GM12878 (cell line): ENCODE results near the gene SCRG1. TPM values are rescaled to one million over a fixed set of nuclear protein-coding genes. Genes with fewer than 3 reads are reported as not detected.
A peak's percentile ranks its signal among the peaks of the same experiment; 100 is the strongest.

Source experiments
- ATAC-seq: fragments of 200-7000 bp; cut with Tn5 transposase; 3 replicates; pipeline ENCODE4 v1.9.1; 2020; ENCODE audit warnings: mild to moderate bottlenecking, moderate library complexity
- BruUV-seq: library from RNA; stranded (reverse); fragments of 400-500 nt; replicated peaks from 2 replicates; lab custom pipeline; 2021; lab: Mats Ljungman, UMichigan
- CTCF ChIA-PET: fragments of 300-600 bp; sonication (Branson Sonifier 250); formaldehyde crosslinking; extraction: SDS; loops from one replicate; lab custom pipeline; 2021; ENCODE audit warnings: inconsistent platforms; lab: Yijun Ruan, JAX
- POLR2A ChIA-PET: fragments of 350-600 bp; formaldehyde crosslinking; extraction: SDS; loops from one replicate; lab custom pipeline; 2021; ENCODE audit warnings: inconsistent platforms; lab: Charles Lee
- RAD21 ChIA-PET: fragments of 300-600 bp; sonication (Branson Sonifier 250); formaldehyde crosslinking; loops from one replicate; lab custom pipeline; 2023; ENCODE audit warnings: antibody characterized with exemption; ENCODE audit not compliant: unreplicated experiment; lab: Charles Lee
- SMC1A ChIA-PET: fragments of 300-600 bp; sonication (Branson Sonifier 250); formaldehyde crosslinking; loops from one replicate; lab custom pipeline; 2023; ENCODE audit not compliant: unreplicated experiment, uncharacterized antibody; lab: Charles Lee
- DNase-seq: peaks from one replicate; pipeline ENCODE4 v3.0.0-alpha.2; 2011; ENCODE audit warnings: low read depth, low spot score
- FAIRE-seq: peaks from 3 replicates; lab custom pipeline; 2011; peaks lifted over from hg19 to GRCh38; lab: Jason Lieb, UNC
- H2AFZ ChIP-seq: 2 replicates; pipeline ENCODE4 v1.6.0; 2011; ENCODE audit warnings: low read depth, low read length, control low read depth; ENCODE audit not compliant: control insufficient read depth
- H3K27ac ChIP-seq: 2 replicates; pipeline ENCODE4 v1.5.1; 2011; ENCODE audit warnings: control low read depth; ENCODE audit not compliant: control insufficient read depth, insufficient read depth
- H3K27me3 ChIP-seq, 2 experiments: replicated peaks in 1 of 2; 2 replicates each; pipeline versions ENCODE4 v1.6.0 to v1.6.1; 2011; ENCODE audit warnings: low read length in 1 of 2; ENCODE audit not compliant: control insufficient read depth in 2 of 2, insufficient read depth in 2 of 2
- H3K36me3 ChIP-seq, 2 experiments: 2 replicates each; pipeline ENCODE4 v1.5.1; 2011; ENCODE audit warnings: low read length in 1 of 2; ENCODE audit not compliant: control insufficient read depth in 2 of 2, insufficient read depth in 2 of 2
- H3K4me1 ChIP-seq: 2 replicates; pipeline ENCODE4 v1.6.1; 2011; ENCODE audit warnings: mild to moderate bottlenecking, low read length, moderate library complexity, mixed read lengths; ENCODE audit not compliant: control insufficient read depth, insufficient read depth
- H3K4me2 ChIP-seq: 2 replicates; pipeline ENCODE4 v1.6.0; 2011; ENCODE audit warnings: control low read depth; ENCODE audit not compliant: control insufficient read depth, insufficient read depth
- H3K4me3 ChIP-seq: fragments of 200-600 bp; sonication (generic); 2 replicates; pipeline ENCODE4 v1.5.1; 2016
- H3K79me2 ChIP-seq: 2 replicates; pipeline ENCODE4 v1.6.0; 2011; ENCODE audit warnings: low read length; ENCODE audit not compliant: control insufficient read depth, insufficient read depth
- H3K9ac ChIP-seq: 2 replicates; pipeline ENCODE4 v1.8.0; 2011; ENCODE audit warnings: low read length, control low read depth, mixed read lengths; ENCODE audit not compliant: control insufficient read depth, insufficient read depth
- H3K9me3 ChIP-seq: replicated peaks from 3 replicates; pipeline ENCODE4 v1.5.1; 2011; ENCODE audit warnings: mild to moderate bottlenecking, low read length; ENCODE audit not compliant: control insufficient read depth, insufficient read depth
- H4K20me1 ChIP-seq: 2 replicates; pipeline ENCODE4 v1.6.0; 2011; ENCODE audit not compliant: control insufficient read depth, insufficient read depth
- ATF2 ChIP-seq: IDR thresholded peaks from 2 replicates; pipeline ENCODE4 v1.6.1; 2012; ENCODE audit warnings: low read length, inconsistent platforms
- CHD2 ChIP-seq: IDR thresholded peaks from 2 replicates; pipeline ENCODE4 v1.6.1; 2011; ENCODE audit warnings: low read depth, low read length, improper control_type of control experiment, borderline replicate concordance
- MEF2A ChIP-seq: IDR thresholded peaks from 2 replicates; pipeline ENCODE4 v1.6.1; 2011; ENCODE audit warnings: low read depth, mild to moderate bottlenecking, low read length, moderate library complexity; ENCODE audit not compliant: insufficient read depth
- POU2F2 ChIP-seq: IDR thresholded peaks from 3 replicates; pipeline ENCODE4 v1.6.1; 2011; ENCODE audit warnings: low read depth, mild to moderate bottlenecking, low read length, borderline replicate concordance
- RBBP5 ChIP-seq: fragments of 200-600 bp; sonication (generic); conservative IDR thresholded peaks from 2 replicates; pipeline ENCODE4 v1.6.1; 2016
- SIX5 ChIP-seq: IDR thresholded peaks from 2 replicates; pipeline ENCODE4 v1.6.1; 2011; ENCODE audit warnings: mild to moderate bottlenecking, low read depth, low read length, moderate library complexity; ENCODE audit not compliant: severe bottlenecking
- SMAD1 ChIP-seq: fragments of 450-650 bp; IDR thresholded peaks from 2 replicates; pipeline ENCODE4 v1.6.1; 2018; ENCODE audit warnings: mild to moderate bottlenecking, low read depth; ENCODE audit not compliant: partially characterized antibody
- SPI1 ChIP-seq: IDR thresholded peaks from 2 replicates; pipeline ENCODE4 v1.6.1; 2011; ENCODE audit warnings: low read depth, mild to moderate bottlenecking, low read length, moderate library complexity, borderline replicate concordance; ENCODE audit not compliant: insufficient read depth
- STAT3 ChIP-seq: IDR thresholded peaks from 2 replicates; pipeline ENCODE4 v1.6.1; 2011; ENCODE audit warnings: low read depth, low read length, improper control_type of control experiment
- TAF1 ChIP-seq: IDR thresholded peaks from 2 replicates; pipeline ENCODE4 v1.6.1; 2011; ENCODE audit warnings: mild to moderate bottlenecking, low read depth, low read length, borderline replicate concordance
- TARDBP ChIP-seq: IDR thresholded peaks from 2 replicates; pipeline ENCODE4 v1.6.1; 2016; ENCODE audit warnings: borderline replicate concordance
- ZNF217 ChIP-seq: fragments of 450-650 bp; IDR thresholded peaks from 2 replicates; pipeline ENCODE4 v1.6.1; 2017; ENCODE audit warnings: antibody characterized with exemption, mild to moderate bottlenecking
- WGBS: methylation state at CpG from one replicate; pipeline ENCODE4 v1.1.6; 2016; ENCODE audit warnings: low lambda C conversion rate; ENCODE audit not compliant: insufficient replicate concordance, insufficient coverage; ENCODE audit errors: missing lambda C conversion rate; 5-methylcytosine and 5-hydroxymethylcytosine counted together
- in situ Hi-C: fragments of 300-500 bp; cut with MboI; formaldehyde crosslinking; loops from 9 replicates; pipeline ENCODE4 v1.14.3; 2018; ENCODE audit warnings: mixed read lengths
- intact Hi-C: fragments of 100-400 bp; cut with micrococcal nuclease; formaldehyde crosslinking; loops from one replicate; pipeline ENCODE4 v1.14.2; 2022; ENCODE audit not compliant: unreplicated experiment
- polyA plus RNA-seq, 11 experiments: library from polyadenylated mRNA; depleted of rRNA in 4 of 11; unstranded in 6 of 11; stranded (reverse) in 5 of 11; fragments of >200 nt; fragmentation: Nextera tagmentation in 4 of 11; fragmentation: Illumina TruSeq in 1 of 11; extraction: Ambion mirVana in 4 of 11; extraction: Trizol in 1 of 11; gene quantifications; 1 replicate in 1 of 11; 2 replicates in 10 of 11; pipeline versions ENCODE4 v1.2.1 to v1.2.3, GENCODE V29; 2011 to 2016; ENCODE audit warnings: inconsistent platforms in 2 of 11, missing spikeins in 2 of 11, low read depth in 1 of 11
- total RNA-seq, 4 experiments: library from RNA; depleted of rRNA in 3 of 4; stranded (reverse); fragments of >200 nt in 3 of 4; fragmentation: Illumina TruSeq in 1 of 4; extraction: Trizol in 1 of 4; gene quantifications; 2 replicates each; pipeline versions ENCODE4 v1.2.1 to v1.2.3, GENCODE V29; 2013 to 2021
- TF ChIP-seq, protein P1 (sequence below): IDR thresholded peaks from 2 replicates; pipeline ENCODE4 v1.6.1; 2012; ENCODE audit warnings: low read depth, low read length, improper control_type of control experiment
- TF ChIP-seq, protein P2 (sequence below): fragments of 450-650 bp; IDR thresholded peaks from 2 replicates; pipeline ENCODE4 v1.6.1; 2016; ENCODE audit warnings: mild to moderate bottlenecking

SCRG1 gene
- total and polyA plus RNA-seq, 10 of the 15 experiments (the other 5 are each of a cell fraction or from before 2014, with no cell fraction given), result 0.02 to 0.58 (median 0.54) TPM; not detected in 7

DNA sequence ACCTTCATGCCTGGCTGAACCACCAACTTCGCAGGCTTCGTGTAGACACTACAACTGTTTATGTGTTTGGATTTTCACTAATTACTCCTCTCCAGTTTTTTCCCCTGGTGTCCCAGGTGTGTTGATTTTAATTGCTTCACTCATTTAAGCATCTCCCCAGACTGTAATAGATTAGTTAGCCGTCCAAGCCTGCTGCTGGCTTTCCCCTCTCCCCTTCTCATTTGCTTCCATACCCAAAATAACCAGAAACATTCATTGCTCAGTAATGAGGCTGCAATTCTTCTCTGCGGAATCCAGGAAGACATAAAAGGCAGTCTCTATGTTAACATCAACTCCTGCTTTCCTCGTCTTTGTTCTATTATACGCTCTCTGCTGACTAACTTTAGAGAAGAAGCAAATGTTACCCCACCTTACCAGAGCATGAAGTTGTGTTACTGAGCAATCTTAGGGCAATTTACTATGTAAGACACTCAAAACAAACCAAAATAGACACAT is 37.9 kb upstream of the SCRG1 start:
- no peaks in the 10 kb centered on the region for H3K36me3 ChIP-seq
- FAIRE-seq (no peak), ATAC-seq (no peak), DNase-seq (no peak)
- BruUV-seq, result no TSS peak
- H3K27me3 ChIP-seq, result no peaks in the 10 kb centered on the region
- no peak overlapping the region for H3K9ac ChIP-seq
- POLR2A ChIA-PET, result no interaction called here
- H3K4me2 ChIP-seq, result no peak overlapping the region
- TF ChIP-seq CHD2, result no peak
- TF ChIP-seq SPI1, result no peak
- no peak for TF ChIP-seq TARDBP
- no peak for TF ChIP-seq RBBP5
- no peak for TF ChIP-seq STAT3
- no peak for TF ChIP-seq POU2F2
- TF ChIP-seq TAF1, result no peak
- no peak for TF ChIP-seq MEF2A
- RAD21 ChIA-PET, result no interaction called here
- no peak overlapping the region for H3K27ac ChIP-seq
- SMC1A ChIA-PET, result interaction anchor here (1.4 kb wide), 1 partner anchor 33 kb away, joined by 3 read pairs; no protein-coding TSS in a partner anchor
- WGBS, result 87% methylated on average over 6 of the region's 6 CpGs
- no peaks in the 10 kb centered on the region for H3K4me1 ChIP-seq
- no peaks in the 10 kb centered on the region for H4K20me1 ChIP-seq
- in situ Hi-C loops (no loop called here), intact Hi-C loops (no loop called here)
- no peaks in the 10 kb centered on the region for H3K9me3 ChIP-seq
- CTCF ChIA-PET, result no interaction called here
- no peak overlapping the region for H2AFZ ChIP-seq
- no peaks in the 10 kb centered on the region for H3K79me2 ChIP-seq
- H3K4me3 ChIP-seq, result no peak overlapping the region

DNA sequence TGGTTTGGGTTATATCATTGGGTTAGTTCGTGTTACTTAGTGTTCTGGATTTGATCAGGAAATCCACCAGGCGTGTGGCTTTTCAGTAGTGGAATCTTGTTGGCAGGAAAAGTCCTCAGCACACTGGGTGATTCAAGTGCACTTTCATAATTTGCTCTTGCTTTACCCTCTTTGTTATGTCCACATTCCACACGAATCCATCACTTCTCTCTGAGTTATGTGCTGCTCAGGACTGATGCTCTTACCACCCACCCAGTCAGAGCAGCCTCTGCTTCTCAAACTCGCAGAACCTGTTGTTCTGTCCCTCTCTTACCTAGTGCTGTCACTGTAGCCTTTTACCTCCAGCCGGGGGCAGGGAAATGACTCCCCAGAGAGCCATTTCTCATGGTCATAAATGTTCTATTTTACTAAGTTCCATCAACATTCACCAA is 37.2 kb upstream of the SCRG1 start:
- Histone ChIP-seq H3K27me3 (no peaks in the 10 kb centered on the region), H3K9ac (no peak overlapping the region), H3K4me3 (no peak overlapping the region), H4K20me1 (no peaks in the 10 kb centered on the region), H3K9me3 (no peaks in the 10 kb centered on the region), H3K36me3 (no peaks in the 10 kb centered on the region), H3K27ac (no peak overlapping the region), H3K79me2 (no peaks in the 10 kb centered on the region), H2AFZ (no peak overlapping the region), H3K4me1 (no peaks in the 10 kb centered on the region), H3K4me2 (no peak overlapping the region)
- ChIA-PET CTCF (no interaction called here), POLR2A (no interaction called here), RAD21 (no interaction called here), SMC1A (no interaction called here)
- FAIRE-seq (peak; percentile 49), ATAC-seq (no peak), DNase-seq (no peak)
- BruUV-seq, result no TSS peak
- intact Hi-C loops (no loop called here), in situ Hi-C loops (no loop called here)
- 77% methylated on average over 5 of the region's 5 CpGs for WGBS
- TF ChIP-seq SMAD1 (no peak), ZNF217 (no peak), SIX5 (no peak), ATF2 (no peak)
- TF ChIP-seq, protein P1, sequence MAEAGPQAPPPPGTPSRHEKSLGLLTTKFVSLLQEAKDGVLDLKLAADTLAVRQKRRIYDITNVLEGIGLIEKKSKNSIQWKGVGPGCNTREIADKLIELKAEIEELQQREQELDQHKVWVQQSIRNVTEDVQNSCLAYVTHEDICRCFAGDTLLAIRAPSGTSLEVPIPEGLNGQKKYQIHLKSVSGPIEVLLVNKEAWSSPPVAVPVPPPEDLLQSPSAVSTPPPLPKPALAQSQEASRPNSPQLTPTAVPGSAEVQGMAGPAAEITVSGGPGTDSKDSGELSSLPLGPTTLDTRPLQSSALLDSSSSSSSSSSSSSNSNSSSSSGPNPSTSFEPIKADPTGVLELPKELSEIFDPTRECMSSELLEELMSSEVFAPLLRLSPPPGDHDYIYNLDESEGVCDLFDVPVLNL, result no peak
- TF ChIP-seq, protein P2, sequence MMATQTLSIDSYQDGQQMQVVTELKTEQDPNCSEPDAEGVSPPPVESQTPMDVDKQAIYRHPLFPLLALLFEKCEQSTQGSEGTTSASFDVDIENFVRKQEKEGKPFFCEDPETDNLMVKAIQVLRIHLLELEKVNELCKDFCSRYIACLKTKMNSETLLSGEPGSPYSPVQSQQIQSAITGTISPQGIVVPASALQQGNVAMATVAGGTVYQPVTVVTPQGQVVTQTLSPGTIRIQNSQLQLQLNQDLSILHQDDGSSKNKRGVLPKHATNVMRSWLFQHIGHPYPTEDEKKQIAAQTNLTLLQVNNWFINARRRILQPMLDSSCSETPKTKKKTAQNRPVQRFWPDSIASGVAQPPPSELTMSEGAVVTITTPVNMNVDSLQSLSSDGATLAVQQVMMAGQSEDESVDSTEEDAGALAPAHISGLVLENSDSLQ, result no peak
